Skeletal muscle cell (primary cell): ENCODE data around the gene NPR2.

Source experiments
- DNase-seq: peaks from one replicate; pipeline ENCODE4 v3.0.0-alpha.2; 2010; ENCODE audit warnings: low read depth
- H3K4me3 ChIP-seq: 2 replicates; pipeline ENCODE4 v1.5.1; 2011; ENCODE audit warnings: low read depth, mild to moderate bottlenecking, control low read depth, low read length, moderate library complexity

NPR2 gene

DNA sequence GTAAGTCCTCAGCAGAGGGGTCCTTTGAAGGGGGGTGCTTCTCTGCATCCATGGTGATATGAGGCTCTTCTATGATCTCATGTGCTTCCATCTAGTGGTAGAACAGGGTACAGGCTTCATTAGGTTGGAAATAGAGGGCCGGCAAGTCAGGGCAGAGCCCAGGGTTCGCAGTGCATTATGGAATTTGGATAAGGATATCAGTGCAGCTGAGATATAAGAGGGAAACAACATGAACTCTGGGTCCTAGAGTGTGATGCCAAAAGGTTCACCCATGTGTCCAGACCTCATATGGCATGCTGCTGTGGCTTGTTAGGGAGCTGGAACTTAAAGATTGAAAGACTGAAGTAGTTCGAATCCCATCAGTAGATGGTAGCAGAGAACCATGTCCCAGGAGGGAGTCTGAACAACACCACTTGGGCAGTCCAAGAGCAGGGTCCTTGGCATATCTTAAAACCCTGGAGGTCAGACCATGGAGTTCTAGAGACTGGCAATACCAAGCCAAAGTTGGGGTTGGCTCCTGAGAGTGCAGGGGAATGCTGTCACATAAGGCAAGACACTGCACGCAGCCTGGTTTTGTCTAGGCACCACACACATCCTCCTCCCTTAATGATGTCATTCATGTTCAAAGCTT lies 34.8 kb downstream of the NPR2 start:
- no peak overlapping the region for H3K4me3 ChIP-seq
- DNase-seq, result no peak

DNA sequence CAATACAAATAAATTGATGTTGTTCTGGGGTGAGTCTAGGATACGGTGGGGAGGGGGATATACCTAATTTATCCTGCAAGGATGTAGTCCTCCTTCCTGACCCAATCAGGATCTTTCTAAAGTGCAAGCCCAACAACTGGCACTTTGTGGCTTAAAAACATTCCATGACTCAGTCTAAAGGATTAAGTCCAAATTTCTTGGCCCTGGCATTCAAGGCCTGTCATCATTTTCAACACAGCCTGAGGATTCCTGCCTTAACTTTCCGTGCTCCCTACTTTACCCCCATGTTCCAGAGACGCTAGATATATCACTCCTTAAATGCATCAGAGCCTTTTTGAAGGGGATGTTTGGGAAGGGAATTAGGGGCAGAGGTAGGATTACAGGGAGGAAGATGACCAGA lies 36.1 kb downstream of the NPR2 start:
- H3K4me3 ChIP-seq, result no peak overlapping the region
- DNase-seq, result no peak

DNA sequence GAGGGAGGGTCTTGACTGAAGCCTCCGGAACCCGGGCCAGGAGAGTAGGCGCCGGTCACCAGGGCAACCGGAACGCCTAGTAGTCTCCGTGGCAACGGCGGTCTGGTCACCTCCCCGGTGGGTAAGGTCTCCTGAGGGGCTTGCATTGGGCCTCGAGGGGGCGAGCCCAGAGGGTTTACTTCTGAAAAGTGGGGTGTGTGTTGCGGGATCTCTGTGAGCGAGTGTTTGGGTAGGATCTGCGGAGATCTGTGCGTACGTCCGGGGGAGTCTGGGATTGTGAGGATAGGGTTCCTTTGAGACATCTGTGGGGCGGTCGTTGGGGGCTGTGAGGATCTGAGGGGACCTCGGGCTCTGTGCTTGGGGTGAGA lies 37.3 kb downstream of the NPR2 start, which contains the start of gene FAM221B:
Gene FAM221B, minus strand, starts transcription at position 17 of the 368 bp plus-strand sequence. CDS start 2,571 bp downstream, outside the sequence.
- no peak for DNase-seq

DNA sequence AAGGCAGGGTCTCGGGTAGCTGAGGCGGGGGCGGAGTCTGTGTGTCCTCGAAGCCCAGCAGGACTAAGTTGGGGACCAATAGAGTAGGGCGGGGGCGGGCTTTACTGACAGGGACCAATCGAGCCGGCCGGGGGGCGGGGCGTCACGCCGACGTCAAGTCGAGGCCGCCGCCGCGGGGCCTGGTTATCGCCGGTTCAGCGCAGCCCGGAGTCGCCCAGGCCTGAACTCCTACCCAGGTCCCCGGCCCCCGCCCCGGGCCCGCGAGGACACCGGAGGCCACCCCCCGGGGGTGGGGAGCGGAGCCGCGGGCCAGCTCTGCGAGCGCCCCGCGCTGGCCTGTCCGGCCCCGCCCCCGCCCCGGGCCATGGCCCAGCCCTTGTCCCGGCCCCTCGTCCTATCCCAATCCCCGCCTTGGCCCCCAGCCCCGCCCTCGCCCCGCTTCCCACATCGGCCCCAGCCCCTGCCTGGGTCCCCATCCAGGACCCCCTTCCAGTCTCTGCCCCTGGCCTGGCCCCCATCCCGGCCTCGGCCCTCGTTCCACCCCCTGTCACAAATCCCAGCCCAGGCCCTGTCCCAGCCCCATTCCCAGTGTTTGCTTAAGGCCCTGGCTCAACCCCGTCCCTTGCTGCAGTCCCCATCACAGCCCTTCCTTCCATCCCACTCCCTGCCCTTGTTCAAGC lies 37.8 kb downstream of the NPR2 start, which contains the start of gene TMEM8B:
Gene TMEM8B, plus strand, starts transcription at position 145 of the 680 bp plus-strand sequence. Its CDS starts 220 bp downstream, at position 365.
- H3K4me3 ChIP-seq, result peak within 1 kb of the TSS; percentile 61
- DNase-seq, result peak; percentile 69

More for the DNA sequence above, 37.3 kb downstream of the NPR2 start, which contains the start of gene FAM221B:
- peak within 1 kb of the TSS; percentile 61 for H3K4me3 ChIP-seq

DNA sequence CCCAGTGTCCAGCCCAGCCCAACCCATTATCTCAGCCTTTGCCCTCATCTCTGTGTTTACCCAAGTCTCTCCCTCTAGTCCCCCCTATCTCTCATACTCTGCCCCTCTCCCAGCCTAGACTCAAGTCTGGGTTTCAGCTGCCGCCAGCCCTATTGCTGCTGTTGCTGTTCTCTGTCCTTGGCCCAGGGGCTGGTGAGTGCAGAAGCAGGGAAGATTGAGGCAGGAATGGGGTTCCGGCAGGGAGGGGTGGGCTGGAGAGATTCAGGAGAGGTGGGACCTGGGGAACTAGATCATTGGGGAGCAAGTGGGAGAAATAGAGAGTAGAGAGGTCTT lies 38.3 kb downstream of the NPR2 start:
- H3K4me3 ChIP-seq, result peak overlapping the region; percentile 61
- DNase-seq, result no peak

DNA sequence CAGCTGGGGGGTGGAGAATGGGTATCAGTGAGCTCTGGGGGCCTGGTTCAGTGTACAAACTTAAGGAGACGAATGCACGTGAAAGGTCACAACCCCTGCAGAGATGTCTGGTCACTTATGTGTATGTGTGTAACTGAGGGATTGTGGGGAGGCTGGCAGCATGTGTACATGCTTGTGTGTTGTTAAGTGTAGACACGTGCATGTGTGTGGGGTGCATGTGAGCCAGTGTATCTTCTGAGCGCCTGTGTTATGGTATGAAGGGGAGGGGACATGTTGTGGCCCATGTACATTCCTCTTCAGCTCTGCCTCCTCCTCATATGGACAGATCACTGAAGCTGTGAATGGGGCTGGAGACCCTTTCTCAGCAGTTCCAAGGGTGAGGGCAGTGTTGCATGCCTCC lies 39.6 kb downstream of the NPR2 start:
- no peak overlapping the region for H3K4me3 ChIP-seq
- no peak for DNase-seq

DNA sequence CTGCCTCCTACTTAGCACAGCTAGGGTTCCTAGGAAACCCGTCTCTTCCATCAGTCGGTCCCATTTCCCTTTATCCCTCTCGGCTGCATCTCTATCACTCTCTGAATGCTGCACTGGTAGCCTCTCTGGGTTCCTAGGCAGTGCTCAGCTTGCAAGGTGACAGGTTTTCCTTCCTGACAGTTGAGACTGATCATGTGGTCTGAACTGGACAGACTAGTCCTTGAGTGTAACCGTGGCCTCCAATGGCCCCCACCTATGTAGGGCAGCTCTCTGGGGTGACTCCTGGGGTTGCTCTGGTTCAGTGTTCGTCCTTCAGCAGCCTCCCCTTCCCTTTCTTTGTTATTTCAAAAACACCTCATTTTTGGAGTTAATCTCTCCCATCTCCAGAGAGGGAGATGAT lies 41.4 kb downstream of the NPR2 start:
- DNase-seq, result no peak
- no peak overlapping the region for H3K4me3 ChIP-seq

DNA sequence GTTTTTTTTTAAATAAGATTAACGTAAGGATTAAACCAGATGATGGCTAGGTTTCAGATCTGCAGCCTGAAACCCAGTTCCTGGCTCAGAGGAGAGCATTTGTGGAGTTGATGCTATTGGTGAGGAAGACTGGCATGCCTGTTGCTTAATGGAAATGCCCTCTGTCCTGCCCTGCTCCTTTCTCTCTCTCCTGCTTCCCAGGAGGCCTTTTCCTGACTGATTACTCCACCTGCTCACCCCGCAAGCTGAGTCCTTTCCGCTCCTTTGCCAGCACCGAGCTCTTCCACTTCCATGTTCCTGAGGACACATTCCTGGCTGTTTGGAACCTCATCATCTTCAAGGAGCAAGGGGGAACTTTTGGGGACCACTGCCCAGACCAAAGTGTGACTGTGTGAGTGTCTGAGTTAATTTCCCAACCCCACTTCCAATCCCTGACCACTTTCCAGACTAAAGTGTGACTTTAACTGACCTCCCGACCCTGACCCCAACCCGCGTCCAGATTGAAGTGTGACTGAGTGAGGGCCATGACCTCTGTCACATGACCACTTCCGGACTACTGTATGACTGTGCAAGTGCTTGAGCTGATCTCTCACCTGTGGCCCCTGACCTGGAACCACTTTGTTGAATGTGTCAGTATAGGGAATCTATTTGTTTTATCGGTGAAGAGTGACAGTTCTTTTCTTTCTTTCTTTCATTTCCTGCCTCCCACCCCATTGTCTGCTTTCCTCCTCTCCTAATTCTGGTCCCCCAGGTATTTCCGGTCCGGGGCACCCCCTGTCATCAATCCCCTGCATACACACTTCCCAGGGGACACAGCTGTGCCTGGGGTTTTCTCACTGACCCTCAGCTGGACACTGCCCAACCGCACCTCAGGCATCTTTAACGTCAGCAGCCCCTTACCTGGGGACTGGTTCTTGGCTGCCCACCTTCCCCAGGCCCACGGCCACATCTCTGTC lies 43.1 kb downstream of the NPR2 start:
- DNase-seq, result no peak
- no peak overlapping the region for H3K4me3 ChIP-seq

DNA sequence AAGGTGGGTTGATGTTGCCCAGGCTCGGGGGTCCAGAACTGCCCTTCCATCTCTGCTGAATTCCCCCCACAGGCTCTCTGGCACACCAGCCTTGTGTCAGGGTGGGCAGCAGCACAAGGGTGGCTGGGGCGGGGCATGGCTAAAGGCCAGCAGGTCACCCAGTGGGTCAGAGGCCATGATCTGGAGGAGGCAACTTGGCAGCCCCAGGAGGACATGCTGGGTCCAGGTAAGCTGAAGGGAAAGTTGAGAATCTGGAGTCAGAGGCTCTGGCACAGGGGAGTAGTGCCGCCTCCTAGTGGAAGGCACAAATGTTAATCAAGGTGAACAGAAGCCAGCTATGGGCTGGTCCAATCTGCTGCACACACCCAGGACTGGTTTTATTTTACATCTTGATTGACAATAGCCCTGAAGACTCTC lies 43.8 kb downstream of the NPR2 start:
- DNase-seq, result no peak
- H3K4me3 ChIP-seq, result no peak overlapping the region

DNA sequence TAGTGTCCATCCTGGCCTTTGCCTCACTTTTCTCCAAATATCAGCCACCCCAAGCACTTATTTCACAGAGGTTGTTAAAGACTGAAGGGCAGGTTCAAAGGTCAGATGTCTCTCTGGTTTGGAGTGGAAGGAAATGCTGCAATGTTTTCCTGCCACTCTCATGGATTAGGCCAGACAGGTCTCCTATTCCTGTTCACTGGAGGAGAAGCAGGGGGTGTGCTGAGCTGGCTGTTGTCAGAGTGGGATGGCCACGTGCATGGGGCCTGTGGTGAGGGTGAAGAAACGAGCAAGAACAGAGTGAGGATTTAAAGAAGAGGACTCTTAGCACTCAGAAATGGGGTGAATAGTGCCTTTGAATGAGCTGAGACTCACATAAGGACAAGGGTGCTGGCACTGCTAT lies 44.4 kb downstream of the NPR2 start:
- DNase-seq, result no peak

DNA sequence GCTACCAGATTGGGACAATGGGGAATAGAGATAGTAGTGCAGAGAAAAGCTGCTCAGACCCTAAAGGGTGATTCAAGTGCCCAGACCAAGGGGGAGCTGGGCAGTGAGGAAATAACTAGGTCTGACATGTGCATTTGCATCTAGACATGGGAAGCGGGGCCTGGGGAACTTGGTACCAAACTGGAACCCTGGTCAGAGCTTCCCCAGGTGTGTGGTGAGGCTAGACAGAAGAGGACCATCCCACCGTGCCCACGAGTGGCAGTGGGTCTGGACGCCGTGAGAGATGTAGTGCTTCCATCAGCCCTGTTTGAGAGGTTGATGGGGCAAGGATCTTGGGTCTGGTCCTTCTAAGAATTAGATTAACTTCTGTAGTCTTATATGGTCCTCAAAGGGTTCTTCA lies 45.2 kb downstream of the NPR2 start:
- no peak overlapping the region for H3K4me3 ChIP-seq
- DNase-seq, result no peak

More for the DNA sequence above, 44.4 kb downstream of the NPR2 start:
- no peak overlapping the region for H3K4me3 ChIP-seq

DNA sequence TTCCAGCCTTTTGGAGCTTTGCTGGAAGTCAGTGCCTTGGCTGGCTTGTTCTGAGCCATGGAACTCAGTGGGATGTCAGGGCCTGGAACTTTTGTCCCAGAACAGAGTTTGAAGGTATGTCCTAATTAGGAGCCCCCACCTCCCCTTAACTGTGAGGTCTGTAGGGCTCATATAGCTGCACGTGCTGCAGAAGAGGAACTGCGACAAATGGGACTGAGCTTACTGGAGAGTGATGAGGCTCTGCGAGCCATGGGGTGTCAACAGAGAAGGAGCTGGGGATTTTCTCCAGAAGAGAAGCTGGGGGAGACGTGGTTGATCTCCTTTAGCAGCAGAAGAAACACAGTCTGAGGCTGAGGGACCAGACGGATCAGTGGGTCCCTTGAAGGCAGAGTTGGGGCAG lies 48.5 kb downstream of the NPR2 start:
- no peak for DNase-seq
- no peak overlapping the region for H3K4me3 ChIP-seq

DNA sequence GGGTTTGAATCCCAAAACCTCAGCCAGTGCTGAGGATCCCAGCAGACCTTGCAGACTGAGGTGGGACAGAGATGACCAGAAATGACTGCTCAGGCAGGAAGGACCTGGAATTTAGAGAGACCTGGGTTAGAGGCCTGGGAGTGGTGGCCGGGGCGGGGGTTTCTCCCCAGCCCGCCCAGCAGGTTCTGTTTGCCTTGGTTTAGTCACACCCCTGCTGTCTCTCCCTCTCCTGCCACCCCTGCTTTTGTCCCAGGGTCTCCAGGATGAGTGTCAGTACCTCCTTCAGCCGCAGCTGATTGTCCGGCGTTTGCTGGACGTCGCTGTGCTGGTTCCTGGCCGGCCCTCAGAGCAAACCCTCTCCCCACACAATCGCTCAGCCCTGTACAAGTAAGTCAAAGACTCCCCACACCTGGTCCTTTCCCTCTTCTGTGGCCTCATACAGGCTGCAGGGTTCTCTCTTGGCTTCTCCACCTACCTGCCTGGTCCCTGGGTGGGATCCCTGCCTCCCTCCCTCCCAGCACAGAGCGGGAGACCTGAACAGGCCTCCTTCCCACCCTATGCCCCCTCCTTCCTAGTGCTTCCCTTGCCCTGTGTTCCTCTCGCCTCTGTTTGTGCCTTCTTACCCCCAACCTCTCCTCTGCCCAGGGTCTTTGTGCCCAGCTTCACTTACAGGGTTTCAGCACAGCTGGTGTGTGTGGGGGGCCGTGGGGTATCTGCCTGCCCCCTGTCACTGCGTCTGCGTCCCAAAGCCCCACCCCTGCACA lies 49.7 kb downstream of the NPR2 start:
- H3K4me3 ChIP-seq, result no peak overlapping the region
- DNase-seq, result no peak

DNA sequence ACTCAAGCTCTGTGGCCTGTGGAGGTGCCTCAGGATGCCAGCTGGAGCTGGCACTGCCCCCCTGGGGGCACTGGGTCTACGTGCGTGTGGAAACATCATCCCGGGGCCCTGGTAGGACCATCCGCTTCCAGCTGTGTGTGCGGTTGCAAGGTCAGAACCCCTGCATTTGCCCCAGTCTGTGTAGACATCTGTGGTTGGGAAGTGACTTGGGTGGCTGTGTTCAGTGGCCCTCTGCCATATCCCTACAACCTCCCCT lies 50.2 kb downstream of the NPR2 start:
- no peak for DNase-seq
- no peak overlapping the region for H3K4me3 ChIP-seq

DNA sequence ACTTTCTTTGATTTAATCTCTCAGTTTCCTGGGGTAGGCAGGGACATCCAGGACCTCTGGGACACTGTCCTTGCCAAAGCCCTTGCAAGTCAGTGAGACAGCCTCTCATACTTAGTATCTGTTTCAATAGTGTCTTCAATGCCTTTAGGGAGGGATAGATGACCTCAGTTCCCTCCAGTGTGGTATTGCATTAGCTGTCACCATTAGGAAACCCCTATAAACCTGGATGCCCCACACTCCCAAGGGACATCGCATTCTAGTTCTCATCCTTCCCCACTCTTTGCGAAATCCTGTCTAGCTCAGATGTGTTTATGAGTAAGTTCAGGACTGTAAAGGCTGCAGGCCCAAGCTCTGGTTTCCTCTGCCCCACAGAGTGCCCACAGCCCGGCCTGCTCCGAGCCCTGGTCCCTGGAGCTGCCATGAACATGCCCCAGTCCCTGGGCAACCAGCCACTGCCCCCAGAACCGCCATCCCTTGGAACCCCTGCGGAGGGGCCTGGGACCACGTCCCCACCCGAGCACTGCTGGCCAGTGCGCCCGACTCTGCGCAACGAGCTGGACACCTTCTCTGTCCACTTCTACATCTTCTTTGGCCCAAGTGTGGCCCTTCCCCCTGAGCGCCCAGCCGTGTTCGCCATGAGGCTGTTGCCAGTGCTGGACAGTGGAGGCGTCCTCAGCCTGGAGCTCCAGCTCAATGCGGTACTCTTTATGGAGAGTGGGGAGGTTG lies 50.8 kb downstream of the NPR2 start:
- DNase-seq, result peak; percentile 67
- H3K4me3 ChIP-seq, result no peak overlapping the region

DNA sequence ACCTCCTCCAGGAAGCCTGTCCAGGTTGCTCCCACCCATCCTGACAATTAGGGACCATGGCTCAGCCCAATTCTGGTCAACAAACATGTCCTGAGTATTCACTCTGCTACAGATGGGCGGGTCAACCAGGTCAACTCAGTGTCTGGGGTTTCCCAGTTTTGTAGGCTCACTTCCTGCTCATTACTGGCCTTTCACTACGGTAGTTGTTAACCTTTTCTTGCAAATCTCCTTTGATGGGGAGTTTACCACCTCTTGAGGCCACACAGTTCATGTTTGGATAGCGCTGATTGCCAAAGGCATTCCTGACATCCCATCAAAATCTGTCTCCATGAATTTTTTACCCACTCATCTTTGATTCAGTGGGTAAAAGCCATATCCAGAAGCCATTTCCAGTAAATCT lies 51.4 kb downstream of the NPR2 start:
- DNase-seq, result no peak

DNA sequence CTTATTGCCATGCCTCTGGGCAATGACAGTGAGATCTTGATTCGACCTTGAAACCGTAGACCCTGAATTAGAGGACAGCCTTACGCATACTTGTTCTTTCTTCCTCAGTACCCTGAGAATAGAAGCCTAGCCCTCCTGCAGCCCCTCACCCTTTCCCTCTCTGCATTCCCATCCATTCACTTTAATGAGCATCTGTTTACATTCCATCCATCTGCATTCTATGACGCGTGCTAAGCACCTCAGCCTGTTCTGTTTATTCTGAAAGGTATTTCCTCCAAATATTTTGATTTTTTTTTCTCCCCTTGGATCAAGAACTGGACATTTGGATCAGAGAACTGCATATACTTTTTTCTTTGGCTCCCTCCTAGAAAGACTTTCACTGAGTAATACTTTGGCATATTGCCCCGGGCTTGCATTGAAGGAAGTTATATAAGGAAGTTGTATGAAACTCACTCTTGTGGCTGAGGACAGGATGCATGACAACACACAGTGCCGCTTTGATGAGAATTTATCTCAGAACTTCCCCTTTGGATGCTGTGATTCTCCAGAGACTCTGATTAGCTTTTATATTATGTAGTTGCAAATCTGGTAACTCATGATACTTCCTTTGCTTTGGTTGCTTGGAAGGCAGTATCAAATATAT lies 53.4 kb downstream of the NPR2 start:
- no peak overlapping the region for H3K4me3 ChIP-seq
- peak; percentile 85 for DNase-seq

More for the DNA sequence above, 51.4 kb downstream of the NPR2 start:
- H3K4me3 ChIP-seq, result no peak overlapping the region
